ENCODE results near the gene SCP2.
"Not testable (repeated sequence)": the region's sequence is repeated elsewhere in the genome, so short reads cannot be mapped to it uniquely, and the experiment has no call there.

SCP2 gene

DNA sequence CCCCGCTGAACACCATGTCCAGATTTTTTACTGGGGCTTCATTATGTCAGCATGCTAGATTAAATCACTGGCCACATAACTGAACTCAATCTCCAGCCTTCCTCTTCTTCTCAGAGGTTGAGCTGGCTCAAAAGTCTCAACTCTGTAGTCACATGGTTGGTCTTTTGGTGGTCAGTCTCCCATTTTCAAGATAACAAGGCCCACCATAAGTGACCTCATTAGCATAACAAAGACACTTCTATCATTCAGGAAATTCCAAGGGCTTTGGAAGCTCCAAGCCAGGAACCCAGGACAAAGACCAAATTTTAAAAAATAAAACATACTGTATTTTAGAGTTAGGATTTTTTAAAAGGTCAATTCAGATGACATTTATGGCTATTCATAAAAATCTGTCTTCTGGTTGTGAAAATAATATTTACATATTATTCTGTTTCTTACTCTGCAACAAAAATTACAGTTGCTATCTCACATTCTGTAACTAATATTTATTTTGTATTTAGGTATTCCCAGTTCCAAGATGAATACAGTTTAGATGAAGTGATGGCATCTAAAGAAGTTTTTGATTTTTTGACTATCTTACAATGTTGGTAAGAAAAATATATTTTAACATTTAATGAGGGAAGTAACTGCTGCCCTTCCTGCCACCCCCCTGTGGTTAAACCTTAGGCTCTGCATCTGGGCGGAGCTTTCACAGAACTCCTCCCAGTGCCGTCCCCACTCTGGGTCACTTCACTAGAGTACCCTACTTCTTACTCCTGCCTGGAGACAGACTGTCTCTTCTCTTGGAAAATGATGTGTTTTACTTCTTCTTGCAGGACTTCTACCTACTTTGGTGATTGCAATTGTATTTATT, 49.3 kb downstream of the SCP2 start:
- DNase-seq, result no peak

DNA sequence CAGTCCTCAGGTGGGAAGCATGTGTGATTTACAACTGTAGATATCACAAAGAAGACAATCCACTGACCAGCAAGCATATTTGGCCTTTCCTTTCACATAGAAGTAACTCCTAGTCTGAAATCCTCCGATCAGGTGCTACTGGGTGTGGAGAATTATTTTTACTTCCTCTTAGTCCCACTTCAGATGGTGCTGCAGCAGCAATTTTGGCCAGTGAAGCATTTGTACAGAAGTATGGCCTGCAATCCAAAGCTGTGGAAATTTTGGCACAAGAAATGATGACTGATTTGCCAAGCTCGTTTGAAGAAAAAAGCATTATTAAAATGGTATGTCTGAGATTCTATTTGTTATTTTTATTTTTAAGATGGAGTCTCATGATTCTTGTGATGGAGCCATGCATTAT, 51.0 kb downstream of the SCP2 start:
- no peak for DNase-seq

DNA sequence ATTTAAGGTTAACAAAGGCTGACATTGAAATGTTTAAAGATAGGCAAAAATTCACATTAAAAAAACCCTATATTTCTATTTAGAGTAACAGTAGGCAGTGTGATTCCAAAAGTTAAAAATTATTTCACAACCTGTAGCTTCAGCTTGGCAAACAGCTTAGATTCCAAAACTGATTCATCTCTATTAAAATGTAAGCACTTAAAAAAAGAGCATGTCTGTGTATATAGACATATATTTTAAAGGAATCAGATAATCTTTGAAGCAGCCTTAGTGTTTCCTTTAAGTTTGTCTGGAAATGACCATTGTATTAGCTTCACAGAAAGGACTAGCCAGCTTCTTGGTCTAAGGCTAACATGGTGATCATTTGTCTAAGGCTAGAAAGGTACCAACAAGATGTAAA, 65.7 kb downstream of the SCP2 start:
- not testable (repeated sequence) for DNase-seq

DNA sequence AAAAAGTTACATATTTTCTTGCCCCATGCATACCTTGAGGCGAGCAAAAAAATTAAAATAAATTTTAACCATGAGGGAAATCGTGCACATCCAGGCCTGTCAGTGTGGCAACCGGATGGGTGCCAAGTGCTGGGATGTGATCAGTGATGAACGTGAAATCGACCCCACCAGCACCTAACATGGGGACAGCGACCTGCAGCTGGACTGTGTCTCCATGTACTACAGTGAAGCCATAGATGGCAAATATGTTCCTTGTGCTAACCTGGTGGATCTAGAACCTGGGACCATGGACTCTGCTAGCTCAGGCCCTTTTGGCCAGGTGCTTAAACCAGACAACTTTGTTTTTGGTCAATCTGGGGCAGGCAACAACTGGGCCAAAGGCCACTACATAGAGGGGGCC, 67.6 kb downstream of the SCP2 start:
- DNase-seq, result no peak

DNA sequence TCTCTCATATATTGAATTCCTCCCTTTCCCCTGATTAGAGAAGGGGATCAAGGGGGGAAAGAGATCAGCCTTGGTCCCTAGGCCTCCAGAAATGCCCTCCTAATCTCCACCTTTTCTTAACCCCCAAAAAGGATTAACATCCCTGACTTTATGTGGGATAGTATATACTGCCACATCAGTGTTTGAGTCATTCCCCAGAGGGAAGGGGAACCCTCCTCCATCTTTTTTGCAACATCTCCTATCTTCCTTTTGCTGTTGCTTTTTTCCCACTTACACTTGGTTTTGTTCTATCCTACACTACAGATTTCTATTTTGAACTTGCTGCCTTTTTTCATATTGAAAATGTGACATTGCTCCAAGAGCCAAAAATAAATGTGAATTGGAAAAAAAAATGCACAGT, 69.6 kb downstream of the SCP2 start:
- no peak for DNase-seq

DNA sequence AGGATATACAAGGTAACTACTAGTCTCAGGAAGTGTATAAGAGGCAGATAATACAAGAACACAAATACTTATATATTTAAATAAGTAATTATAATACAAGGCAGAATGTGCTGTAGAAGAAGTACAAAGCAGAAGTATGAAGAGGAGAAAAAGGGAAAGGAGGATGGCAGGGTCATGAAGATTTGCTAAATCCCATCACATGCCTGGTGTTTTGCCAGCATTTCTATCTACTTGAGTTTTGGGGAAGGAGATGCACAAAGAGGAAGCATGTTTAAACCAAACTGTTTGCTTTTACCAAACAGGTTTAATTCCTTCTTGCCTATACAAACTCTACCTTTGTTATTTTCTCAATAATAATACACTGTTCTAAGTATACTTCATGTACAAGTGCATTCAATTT, 74.1 kb downstream of the SCP2 start:
- DNase-seq, result no peak

DNA sequence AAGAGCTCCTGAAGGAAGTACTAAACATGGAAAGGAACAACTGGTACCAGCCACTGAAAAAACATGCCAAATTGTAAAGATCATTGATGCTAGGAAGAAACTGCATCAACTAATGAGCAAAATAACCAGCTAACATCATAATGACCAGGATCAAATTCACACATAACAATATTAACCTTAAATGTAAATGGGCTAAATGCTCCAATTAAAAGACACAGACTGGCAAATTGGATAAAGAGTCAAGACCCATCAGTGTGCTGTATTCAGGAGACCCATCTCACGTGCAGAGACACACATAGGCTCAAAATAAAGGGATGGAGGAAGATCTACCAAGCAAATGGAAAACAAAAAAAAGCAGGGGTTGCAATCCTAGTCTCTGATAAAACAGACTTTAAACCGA, 79.5 kb downstream of the SCP2 start:
- DNase-seq, result not testable (repeated sequence)

DNA sequence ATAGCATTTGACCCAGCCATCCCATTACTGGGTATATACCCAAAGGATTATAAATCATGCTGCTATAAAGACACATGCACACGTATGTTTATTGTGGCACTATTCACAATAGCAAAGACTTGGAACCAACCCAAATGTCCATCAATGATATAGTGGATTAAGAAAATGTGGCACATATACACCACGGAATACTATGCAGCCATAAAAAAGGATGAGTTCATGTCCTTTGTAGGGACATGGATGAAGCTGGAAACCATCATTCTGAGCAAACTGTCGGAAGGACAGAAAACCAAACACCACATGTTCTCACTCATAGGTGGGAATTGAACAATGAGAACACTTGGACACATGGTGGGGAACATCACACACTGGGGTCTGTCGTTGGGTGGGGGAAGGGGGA, 83.2 kb downstream of the SCP2 start:
- DNase-seq, result not testable (repeated sequence)

DNA sequence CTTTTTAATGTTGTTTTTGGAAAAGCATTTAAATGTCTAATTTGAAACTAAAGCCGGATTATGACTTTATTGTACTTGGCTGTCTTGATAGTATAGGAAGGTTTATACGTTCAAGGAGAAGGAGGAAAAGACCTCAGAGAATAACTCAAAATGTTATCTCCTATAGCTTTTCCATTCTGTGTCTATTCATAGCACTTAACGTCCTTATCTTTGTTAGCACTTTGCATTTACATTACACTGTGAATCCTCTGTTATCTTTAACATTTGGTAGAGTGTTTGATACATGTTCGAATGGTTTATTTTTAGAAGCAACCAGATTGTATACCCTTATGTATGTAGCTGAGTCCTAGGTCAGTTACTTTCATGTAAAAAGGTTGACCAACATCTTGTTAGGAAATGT, 84.1 kb downstream of the SCP2 start:
- no peak for DNase-seq

DNA sequence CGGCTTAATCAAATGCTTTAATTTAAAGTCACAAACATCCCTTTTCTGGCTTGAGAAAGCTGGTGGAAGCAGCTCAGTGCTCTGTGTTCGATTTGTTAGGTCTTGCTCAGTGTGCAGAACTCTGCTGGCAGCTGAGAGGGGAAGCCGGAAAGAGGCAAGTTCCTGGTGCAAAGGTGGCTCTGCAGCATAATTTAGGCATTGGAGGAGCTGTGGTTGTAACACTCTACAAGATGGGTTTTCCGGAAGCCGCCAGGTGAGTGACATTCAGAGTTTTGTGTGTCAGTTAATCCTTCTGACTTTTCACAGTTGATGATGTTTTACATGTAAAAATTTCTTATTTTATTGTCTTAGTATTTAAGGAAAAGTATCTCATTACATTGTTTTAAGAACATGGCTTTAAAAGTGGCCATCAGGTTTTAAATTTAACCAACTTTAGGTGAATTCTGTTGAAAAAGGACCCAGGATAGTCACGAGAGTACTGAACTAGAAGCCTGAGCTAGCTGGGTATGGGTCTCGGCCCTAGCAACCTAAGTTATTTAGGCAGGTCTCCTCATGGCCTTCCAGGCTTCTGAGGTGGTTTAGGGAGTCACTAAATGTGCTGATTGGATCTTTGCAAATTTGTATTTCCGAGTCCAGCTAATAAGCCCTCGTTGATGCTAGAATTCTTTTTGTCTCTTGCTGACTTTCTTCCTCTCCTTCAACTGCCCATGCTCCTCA, 87.9 kb downstream of the SCP2 start:
- peak; percentile 85 for DNase-seq

DNA sequence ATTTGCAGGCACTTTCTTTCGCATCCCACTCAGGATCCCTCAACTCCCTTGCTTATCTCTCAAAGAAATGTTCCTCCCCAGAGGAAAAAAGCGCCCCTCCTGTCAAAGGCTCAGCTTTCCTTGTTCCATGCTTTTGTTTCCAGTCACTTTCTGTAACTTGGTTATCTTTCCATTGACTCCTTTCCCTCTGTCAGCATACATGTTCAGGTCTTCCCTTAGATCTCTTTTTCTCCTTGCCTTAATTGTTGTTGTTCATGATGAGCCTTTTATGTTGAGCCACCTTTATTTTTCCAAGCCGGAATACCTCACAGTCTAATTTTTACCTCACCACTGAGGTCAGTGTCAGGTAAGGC, 88.4 kb downstream of the SCP2 start:
- no peak for DNase-seq

DNA sequence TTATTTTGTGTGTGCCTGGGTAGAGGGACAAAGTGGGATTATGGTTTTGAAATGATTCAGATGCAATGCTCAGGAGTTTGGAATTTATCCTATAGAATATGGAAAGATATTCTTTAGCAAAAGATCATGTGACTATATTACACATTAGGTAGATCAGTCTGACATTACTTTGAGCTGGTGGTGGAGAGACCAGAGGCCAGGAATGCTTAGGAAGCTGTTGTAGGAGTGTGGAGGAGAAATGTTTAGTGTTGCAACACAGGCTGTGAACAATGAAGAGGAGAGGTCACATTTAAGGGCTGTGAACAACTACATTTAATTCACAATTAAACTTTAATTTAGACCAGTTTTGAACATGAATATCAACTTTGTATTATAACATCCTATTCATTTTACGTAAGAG, 89.6 kb downstream of the SCP2 start:
- no peak for DNase-seq

DNA sequence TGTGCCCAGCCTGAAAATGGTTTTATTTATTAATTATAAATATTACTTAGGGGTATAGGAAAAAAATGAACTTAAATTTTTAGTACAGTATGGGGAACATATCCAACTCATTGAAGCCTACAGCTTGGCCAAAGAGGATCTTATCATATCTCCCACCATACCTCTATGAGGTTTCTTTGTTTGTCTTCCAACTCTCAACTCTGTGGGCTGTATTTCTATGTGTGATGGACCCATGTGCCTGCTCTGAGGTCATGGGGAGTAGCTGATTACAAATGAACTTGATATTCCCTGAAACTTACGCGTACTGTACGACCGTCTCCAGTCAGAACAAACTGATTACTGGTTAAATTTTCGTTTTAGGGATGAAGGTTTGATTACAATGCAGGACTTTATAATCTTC, 93.5 kb downstream of the SCP2 start:
- DNase-seq, result no peak

DNA sequence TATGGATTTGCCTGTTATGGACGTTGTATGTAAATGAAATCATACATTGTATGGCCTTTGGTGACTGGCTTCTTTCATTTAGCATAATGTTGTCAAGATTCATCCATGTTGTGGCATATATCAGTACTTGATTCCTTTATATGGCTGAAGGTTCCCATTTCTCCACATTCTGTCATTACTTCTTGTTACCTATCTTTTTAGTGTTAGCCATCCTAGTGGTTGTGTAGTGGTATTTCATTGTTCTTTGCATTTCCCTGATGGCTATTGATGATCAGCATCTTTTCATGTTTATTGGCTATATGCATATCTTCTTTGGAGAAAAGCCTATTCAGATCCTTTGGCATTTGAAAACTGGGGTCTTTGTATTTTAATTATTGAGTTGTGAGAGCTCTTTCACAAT, 95.1 kb downstream of the SCP2 start:
- DNase-seq, result no peak

DNA sequence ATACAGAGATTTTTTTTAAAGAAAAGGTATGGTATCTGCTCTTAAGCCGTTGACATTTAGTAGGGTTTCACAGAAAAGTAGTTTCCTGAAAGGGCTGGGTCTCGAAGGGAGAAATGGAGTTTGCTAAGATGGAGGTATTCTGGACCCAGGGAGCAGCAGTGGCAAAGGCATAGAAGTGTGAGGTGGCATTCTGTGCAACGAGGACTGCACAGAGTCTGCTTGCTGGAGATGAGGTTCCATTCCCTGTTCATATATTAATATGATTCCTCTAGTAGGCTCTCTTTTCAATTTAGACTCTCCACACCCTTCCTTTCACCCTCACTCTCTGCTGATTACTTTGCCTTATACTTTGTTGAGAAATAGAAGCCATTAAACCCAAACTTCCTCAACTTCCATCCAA, 96.5 kb downstream of the SCP2 start:
- no peak for DNase-seq

DNA sequence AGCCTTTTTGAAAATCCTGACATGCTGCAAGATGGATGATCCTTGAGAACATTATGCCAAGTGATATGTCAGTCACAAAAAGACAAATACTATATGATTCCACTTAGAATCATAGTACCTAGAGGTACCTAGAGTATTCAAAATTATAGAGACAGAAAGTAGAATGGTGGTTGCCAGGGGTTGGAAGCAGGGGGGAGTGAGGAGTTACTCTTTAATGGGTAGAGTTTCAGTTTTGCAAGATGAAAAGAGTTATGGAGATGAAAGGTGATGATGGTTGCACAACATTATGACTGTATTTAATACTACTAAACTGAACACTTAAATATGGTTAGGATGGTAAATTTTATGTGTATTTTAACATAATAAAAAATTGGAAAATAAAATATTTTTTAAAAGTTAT, 97.0 kb downstream of the SCP2 start:
- DNase-seq, result no peak

DNA sequence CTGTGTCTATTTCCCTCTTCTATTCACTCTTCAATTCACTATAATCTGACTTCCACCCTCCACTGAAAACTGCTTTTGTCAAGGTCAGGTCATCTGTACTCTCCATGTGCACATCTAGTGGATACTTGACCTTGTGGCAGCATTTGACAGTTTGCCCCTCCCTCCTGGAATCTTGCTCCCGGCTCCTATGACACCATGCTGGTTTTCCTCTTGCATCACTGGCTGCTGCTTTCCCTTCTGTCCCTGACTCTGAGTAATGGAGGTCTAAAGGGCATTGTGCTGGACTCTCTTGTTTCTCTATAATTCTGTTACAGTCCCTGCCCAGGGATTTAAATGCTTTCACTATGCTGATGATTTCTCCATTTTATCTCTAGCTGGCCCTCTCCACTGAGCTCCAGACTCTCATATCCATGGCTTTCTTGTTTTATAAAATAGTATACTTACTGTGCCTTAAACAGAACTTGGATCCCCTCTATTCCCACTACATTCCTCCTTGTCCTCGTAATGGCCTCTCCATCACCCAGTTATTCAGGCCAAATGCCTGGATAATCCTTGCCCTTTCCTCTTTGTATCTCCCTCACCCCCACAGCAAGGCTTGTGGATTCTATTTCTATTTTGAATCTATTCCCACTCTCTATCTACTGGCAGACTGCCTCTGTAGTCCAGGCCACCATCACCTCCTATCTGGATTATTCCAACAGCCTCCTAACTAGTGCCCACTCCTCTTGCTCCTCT, 98.1 kb downstream of the SCP2 start:
- DNase-seq, result no peak

DNA sequence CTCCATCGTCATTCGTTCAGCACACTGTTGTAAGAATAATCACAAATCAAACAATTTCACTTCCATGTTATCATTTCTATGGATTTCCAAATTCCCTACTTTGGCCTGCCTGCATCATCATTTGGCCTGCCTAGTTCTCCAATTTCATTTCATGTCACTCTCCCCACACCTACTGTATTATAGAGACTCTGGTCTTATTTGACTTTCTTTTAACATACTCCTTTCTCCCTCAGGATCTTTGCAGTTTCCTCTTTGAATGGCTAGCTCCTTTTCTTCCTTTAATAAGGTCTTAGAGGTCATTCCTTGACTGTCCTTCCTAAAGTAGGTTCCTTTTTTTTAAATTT, 98.7 kb downstream of the SCP2 start:
- DNase-seq, result no peak

DNA sequence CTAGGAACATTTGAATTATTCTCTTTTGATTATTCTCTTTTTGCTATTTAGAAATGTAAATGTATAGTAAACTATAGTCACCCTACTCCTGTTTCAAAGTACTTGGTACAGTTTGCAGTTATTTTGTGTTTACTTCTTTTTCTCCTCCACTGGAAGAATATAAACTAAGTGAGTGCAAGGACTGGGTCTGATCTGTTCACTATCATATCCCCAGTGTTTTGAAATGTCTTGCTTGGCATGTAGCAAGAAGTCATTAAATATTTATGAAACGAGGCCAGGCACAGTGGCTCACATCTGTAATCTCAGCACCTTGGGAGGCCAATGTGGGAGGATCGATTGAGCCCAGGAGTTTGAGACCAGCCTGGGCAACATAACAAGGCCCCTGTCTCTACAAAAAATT, 99.2 kb downstream of the SCP2 start:
- DNase-seq, result no peak

DNA sequence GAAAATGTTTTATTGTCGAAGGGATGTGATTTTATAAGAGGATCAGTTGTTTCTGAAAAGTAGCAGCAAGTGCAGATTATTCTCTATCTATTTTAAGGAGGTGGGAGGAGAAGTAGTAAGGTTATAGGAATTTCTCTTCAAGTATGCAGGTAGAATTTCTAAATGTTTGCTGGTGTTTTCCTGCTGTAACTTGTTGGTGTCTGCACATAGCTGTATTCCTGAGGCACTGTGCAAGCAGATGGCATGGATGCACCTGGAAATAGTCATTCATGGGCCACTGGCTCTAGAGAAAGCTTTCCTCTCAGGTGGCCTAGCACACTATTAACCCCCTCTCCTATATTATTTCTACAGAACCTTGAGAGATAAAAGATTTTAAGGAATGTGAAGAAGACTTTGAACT, 104.7 kb downstream of the SCP2 start:
- DNase-seq, result no peak

DNA sequence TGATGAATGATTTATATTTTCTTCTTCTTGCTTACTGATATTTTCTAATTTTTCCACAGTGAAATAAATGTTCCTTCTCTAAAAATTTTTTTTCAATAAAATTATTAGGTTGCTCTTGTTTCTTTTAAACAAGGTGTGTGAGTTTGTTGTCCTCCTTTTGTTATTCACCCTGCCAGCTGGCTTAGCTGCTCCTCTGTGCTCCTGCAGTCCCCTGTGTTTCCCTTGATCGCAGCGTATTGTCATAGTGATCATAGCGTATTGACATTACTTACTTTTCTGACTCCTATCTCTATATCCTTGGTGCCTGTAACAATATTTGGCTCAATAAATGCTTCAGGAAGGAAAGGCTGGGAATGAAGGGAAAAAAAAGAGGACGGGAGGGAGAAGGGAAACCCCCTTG, 110.1 kb downstream of the SCP2 start:
- DNase-seq, result no peak

DNA sequence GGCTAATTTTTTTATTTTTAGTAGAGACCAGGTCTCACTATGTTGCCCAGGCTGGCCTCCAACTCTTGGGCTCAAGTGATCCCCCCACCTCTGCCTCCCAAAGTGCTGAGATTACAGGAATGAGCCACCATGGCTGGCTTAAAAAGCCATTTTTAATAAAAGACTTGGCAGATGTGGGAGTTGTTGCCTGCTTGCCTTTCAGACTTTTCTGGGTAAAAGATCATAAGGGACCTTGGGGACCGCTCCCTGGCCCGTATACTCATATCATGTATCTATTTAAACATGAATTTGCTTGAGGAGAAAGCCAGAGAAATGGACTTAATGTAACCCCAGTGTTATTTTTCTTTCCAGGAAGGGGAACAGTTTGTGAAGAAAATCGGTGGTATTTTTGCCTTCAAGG, 111.5 kb downstream of the SCP2 start:
- no peak for DNase-seq

DNA sequence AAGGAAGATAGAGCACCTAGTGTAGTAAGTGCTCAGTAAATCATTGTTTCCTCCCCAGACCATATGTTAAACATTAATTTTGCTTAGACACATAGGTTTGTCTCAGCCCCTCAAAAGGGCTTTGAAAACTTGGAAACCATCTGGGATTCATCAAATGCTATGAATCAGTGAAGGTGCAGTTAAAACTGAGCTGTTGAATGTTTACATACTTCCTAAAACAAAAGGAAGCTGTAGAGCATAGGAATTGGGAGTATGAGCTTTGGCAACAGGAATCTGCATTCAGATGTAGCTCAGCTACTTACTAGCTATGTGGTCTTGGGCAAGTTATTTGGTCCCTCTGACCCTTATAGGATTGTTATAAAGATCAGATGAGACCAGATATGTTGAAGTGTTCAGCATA, 116.2 kb downstream of the SCP2 start:
- no peak for DNase-seq

DNA sequence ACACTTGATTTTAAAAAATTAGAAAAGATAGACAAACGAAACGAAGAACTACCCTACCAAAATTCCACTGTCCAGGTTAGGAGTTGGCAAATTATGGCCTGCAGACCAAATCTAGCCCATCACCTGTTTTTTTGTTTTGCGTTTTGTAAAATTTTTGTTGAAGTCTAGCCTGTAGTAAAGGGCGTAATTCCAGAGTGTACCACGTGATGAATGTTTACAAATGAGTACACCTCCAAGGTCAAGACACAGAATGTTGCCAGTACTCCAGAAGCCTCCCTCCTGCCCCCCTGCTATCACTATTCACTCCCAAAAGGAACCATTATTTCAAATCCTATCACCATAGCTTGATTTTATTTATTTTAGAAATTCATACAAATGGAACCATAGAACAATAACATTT, 117.8 kb downstream of the SCP2 start:
- no peak for DNase-seq
